Colonic mucosa (tissue), 4 donors: ENCODE measurements around the gene ASTN2. TPM values are rescaled to one million over a fixed set of nuclear protein-coding genes. Genes with fewer than 3 reads are reported as not detected.

ENCODE experiments used
- DNase-seq: peaks from one replicate; pipeline ENCODE4 v3.0.0-alpha.2; 2020
- H3K27ac ChIP-seq: fragments of 200-600 bp; one replicate; pipeline ENCODE4 v1.8.0; 2021
- H3K27me3 ChIP-seq: fragments of 200-600 bp; one replicate; pipeline ENCODE4 v1.8.0; 2021
- H3K36me3 ChIP-seq: fragments of 200-600 bp; one replicate; pipeline ENCODE4 v1.8.0; 2021
- H3K4me1 ChIP-seq: fragments of 200-600 bp; one replicate; pipeline ENCODE4 v1.8.0; 2021; ENCODE audit warnings: mild to moderate bottlenecking
- H3K4me3 ChIP-seq: fragments of 200-600 bp; one replicate; pipeline ENCODE4 v1.8.0; 2021
- H3K9ac ChIP-seq, 2 donors: one replicate each; pipeline ENCODE4 v1.7.0; 2013; ENCODE audit warnings: control low read depth in 2 of 2, low read depth in 2 of 2, low read length in 2 of 2
- H3K9me3 ChIP-seq: fragments of 200-600 bp; one replicate; pipeline ENCODE4 v1.8.0; 2021
- intact Hi-C: fragments of 100-400 bp; cut with DNase I; formaldehyde crosslinking; loops from one replicate; pipeline ENCODE4 v1.14.1; 2022
- total RNA-seq, 2 donors: library from RNA; stranded (reverse); fragmentation: NEBNext Ultra II Directional in 1 of 2; extraction: Animal tissue kit (Norgen Biotek cat#: 25700) in 1 of 2; gene quantifications; one replicate each; pipeline ENCODE4 v1.2.1, GENCODE V29; 2021
- TF ChIP-seq, protein P1 (sequence below): fragments of 200-600 bp; IDR thresholded peaks from one replicate; pipeline ENCODE4 v1.8.0; 2022; ENCODE audit warnings: antibody characterized with exemption, mild to moderate bottlenecking
- donor health status: healthy.
- donor health status: DM: no; HTN: no; CAD: no.
- donor health status: DM: no; HTN: no; CAD: no.

Gene ASTN2
- total RNA-seq, 2 donors from 2014 or later = 2.5 to 6.1 TPM

DNA sequence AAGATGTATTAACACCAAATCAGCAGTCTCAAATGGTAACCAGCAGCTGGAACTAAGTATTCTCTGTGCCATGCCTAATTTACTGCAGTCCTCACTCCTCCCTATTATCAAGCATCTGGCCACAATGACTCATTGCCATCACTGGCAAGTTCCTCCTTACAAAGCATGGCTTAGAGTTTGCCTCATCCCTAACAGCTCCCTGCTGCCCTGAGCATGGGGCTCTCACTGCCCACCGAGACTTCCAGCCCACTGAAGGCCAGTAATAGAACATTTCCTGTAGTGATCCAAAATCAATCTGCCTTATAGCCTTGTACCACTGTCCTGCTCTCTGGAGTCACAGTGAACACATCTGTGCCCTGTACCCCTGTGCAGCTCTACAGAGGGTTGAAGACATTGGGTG lies 939.7 kb downstream of the ASTN2 start:
- TF ChIP-seq, protein P1, sequence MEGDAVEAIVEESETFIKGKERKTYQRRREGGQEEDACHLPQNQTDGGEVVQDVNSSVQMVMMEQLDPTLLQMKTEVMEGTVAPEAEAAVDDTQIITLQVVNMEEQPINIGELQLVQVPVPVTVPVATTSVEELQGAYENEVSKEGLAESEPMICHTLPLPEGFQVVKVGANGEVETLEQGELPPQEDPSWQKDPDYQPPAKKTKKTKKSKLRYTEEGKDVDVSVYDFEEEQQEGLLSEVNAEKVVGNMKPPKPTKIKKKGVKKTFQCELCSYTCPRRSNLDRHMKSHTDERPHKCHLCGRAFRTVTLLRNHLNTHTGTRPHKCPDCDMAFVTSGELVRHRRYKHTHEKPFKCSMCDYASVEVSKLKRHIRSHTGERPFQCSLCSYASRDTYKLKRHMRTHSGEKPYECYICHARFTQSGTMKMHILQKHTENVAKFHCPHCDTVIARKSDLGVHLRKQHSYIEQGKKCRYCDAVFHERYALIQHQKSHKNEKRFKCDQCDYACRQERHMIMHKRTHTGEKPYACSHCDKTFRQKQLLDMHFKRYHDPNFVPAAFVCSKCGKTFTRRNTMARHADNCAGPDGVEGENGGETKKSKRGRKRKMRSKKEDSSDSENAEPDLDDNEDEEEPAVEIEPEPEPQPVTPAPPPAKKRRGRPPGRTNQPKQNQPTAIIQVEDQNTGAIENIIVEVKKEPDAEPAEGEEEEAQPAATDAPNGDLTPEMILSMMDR = no peak
- Histone ChIP-seq H3K27me3 (no peaks in the 10 kb centered on the region), H3K27ac (no peak overlapping the region), H3K9ac (no peak overlapping the region), H3K9me3 (no peaks in the 10 kb centered on the region), H3K36me3 (no peaks in the 10 kb centered on the region), H3K4me3 (no peak overlapping the region), H3K4me1 (no peaks in the 10 kb centered on the region)
- no peak for DNase-seq
- intact Hi-C loops = no loop called here

DNA sequence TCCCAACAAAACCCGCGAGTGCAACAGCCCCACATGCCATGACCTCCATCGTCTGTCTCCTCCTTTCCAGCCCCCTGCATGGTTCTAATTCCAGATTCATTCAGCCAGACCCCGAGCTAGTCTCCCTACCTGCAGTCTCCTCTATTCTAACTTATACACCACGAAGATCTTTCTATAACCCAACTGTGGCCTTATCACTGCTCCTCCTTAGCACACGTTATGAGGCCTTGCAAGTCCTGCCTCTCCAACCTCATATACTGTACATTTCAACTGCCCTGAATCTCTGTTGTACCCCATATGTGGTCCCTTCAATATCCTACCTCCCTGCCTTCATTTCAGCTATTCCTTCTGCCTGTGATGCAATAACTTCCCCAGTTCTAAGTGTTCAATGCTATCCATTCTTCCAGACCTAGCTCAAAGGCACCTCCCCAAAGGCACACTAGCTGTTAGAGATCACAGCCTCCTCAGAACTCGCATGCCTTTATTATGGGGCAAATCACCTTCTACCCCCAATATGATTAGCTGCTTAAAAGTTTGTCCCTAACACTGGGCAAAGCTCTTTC lies 942.8 kb downstream of the ASTN2 start:
- TF ChIP-seq, protein P1 = no peak
- intact Hi-C loops = no loop called here
- H3K27ac ChIP-seq = no peak overlapping the region
- no peaks in the 10 kb centered on the region for H3K9me3 ChIP-seq
- no peaks in the 10 kb centered on the region for H3K27me3 ChIP-seq
- H3K36me3 ChIP-seq = no peaks in the 10 kb centered on the region
- H3K4me1 ChIP-seq = no peaks in the 10 kb centered on the region
- H3K9ac ChIP-seq = no peak overlapping the region
- no peak for DNase-seq
- no peak overlapping the region for H3K4me3 ChIP-seq

DNA sequence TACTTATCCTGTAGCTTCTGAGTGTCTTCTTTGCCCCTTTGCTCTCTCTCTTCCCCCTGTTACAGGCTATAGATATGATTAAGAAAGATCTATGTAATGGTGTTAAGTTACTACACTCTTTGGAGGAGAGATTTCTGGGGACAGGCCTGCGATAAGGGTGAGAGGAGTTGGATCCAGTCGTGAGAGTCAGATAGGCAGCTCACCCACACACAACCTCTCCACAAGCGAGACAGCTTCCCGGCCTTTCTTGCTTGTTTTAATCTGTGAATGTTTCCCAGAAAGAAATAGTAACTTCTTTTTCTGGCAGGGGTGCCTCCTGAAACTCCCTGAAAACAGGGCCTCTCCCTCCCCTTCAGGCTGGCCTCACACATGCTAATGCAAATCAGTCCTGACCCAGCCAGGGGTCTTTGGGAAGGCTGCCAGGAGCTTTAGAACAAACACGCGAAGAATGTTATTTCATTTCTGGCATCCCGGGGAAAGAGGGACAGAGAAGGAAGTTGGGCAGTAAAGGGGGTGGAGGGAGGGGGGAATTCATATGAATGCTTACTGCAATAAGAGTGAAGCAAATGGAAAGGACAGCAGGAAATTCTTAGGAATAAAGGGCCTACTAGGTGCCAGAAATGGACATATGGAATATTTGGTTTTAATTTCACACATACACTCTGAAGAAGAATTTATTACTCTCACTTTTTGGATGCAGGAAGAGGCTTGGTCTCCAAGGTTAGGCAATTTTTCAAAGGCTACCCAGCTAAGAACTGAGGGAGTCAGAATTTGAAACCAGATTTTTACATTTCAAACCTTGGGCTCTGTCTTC lies 943.6 kb downstream of the ASTN2 start:
- Histone ChIP-seq H3K9me3 (no peaks in the 10 kb centered on the region), H3K36me3 (no peaks in the 10 kb centered on the region), H3K4me3 (no peak overlapping the region), H3K9ac (no peak overlapping the region), H3K4me1 (no peaks in the 10 kb centered on the region), H3K27ac (no peak overlapping the region), H3K27me3 (no peaks in the 10 kb centered on the region)
- intact Hi-C loops = no loop called here
- no peak for DNase-seq
- TF ChIP-seq, protein P1 = no peak

DNA sequence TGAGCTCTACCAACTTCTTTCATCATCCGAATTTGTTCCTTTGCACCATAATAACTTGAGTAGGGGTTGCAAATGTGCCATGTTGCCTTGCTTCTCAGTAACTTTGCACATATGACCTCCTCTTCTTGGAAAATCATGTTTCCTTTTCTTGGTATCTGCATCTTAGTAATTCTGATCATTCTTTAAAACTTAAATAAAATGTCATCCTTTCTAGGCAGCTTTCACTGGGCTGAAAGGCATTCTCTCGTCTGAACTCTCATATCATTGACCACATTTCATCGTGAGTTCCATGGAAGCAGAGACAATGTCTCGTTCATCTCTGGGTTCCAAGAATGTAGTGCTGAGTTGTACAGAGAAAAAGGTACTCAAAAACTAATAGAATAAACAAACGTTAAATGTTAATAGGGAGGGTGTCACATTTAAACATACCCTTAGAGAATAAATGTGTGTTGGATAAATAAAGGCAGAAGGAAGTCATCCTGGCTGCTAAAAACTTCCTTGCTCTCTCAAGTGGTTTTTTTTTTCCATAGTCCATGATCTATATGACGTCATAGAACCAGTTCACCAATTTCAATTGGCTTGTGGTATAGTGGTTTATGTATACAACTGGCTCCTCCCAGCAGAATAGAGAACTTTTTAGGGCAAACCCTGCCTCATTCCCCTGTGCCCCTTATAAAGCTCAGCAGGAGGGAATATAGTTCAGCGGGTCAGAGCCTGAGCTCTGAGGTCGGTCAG lies 945.9 kb downstream of the ASTN2 start:
- H3K4me1 ChIP-seq = no peaks in the 10 kb centered on the region
- TF ChIP-seq, protein P1 = no peak

DNA sequence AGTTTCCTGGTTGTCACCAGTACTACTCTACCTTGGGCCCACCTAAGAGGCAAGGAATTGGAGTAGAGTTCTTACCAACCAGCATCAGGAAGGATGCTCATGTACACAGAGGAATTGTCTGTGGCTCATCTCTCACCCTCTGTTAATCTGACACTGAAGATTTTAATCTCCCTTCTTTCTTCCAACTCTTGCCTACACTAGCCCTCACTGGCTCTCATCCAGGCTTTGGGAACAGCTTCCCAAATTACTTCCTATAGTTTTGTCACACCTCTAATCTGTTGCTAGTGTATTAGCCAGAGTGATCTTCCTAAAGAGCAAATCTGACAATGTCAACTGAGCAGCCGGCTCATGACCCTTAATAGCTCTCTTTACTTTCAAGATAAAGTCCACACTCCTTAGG lies 946.5 kb downstream of the ASTN2 start:
- H3K4me1 ChIP-seq = no peaks in the 10 kb centered on the region
- H3K9me3 ChIP-seq = no peaks in the 10 kb centered on the region
- no peak overlapping the region for H3K4me3 ChIP-seq
- intact Hi-C loops = no loop called here
- no peak overlapping the region for H3K9ac ChIP-seq
- DNase-seq = no peak
- H3K27me3 ChIP-seq = no peaks in the 10 kb centered on the region
- TF ChIP-seq, protein P1 = no peak
- H3K36me3 ChIP-seq = no peaks in the 10 kb centered on the region
- H3K27ac ChIP-seq = no peak overlapping the region

More for the DNA sequence above, 945.9 kb downstream of the ASTN2 start:
- Histone ChIP-seq H3K36me3 (no peaks in the 10 kb centered on the region), H3K4me3 (no peak overlapping the region), H3K9me3 (no peaks in the 10 kb centered on the region), H3K27me3 (no peaks in the 10 kb centered on the region), H3K9ac (no peak overlapping the region), H3K27ac (no peak overlapping the region)
- DNase-seq = no peak
- intact Hi-C loops = no loop called here
